B cell (primary cell): Measurements from ENCODE around the gene PSMG3. TPM values are rescaled to one million over a fixed set of nuclear protein-coding genes. Genes with fewer than 3 reads are reported as not detected.

Experiments used
- ATAC-seq: fragments of 200-7000 bp; cut with Tn5 transposase; one replicate; pipeline ENCODE4 v1.10.0; 2021; ENCODE audit warnings: low read depth, mild to moderate bottlenecking, moderate number of reproducible peaks, moderate library complexity
- CTCF ChIA-PET: fragments of 350-600 bp; sonication (Branson Sonifier 250); formaldehyde crosslinking; loops from one replicate; lab custom pipeline; 2021; ENCODE audit warnings: antibody characterized with exemption, inconsistent platforms; lab: Charles Lee
- POLR2A ChIA-PET: fragments of 350-600 bp; sonication (Branson Sonifier 250); formaldehyde crosslinking; loops from one replicate; lab custom pipeline; 2021; ENCODE audit warnings: antibody characterized with exemption; lab: Charles Lee
- DNase-seq: peaks from one replicate; pipeline ENCODE4 v3.0.0; 2013
- H2AFZ ChIP-seq: 2 replicates; pipeline ENCODE4 v1.6.1; 2012; ENCODE audit warnings: mild to moderate bottlenecking, low read depth, low read length; ENCODE audit not compliant: insufficient read depth, poor library complexity, severe bottlenecking
- H3K27ac ChIP-seq, 2 donors: 1 replicate in 1 of 2; 2 replicates in 1 of 2; pipeline ENCODE4 v1.5.1; 2012 to 2013; ENCODE audit warnings: low read length in 2 of 2, mild to moderate bottlenecking in 2 of 2, moderate library complexity in 1 of 2
- H3K27me3 ChIP-seq, 4 experiments: fragments of 200-600 bp in 1 of 4; sonication (generic) in 1 of 4; replicated peaks in 1 of 4; 1 replicate in 2 of 4; 2 replicates in 2 of 4; pipeline versions ENCODE4 v1.6.1 to v1.7.0; 2013 to 2016; ENCODE audit warnings: low read length in 3 of 4, mild to moderate bottlenecking in 2 of 4, mixed read lengths in 1 of 4, moderate library complexity in 1 of 4; ENCODE audit not compliant: insufficient read depth in 4 of 4, control insufficient read depth in 3 of 4; ENCODE audit errors: control extremely low read depth in 1 of 4
- H3K36me3 ChIP-seq, 2 experiments: replicated peaks in 1 of 2; 1 replicate in 1 of 2; 2 replicates in 1 of 2; pipeline versions ENCODE4 v1.6.1 to v1.7.1; 2013; ENCODE audit warnings: low read length in 1 of 2; ENCODE audit not compliant: insufficient read depth in 2 of 2, control insufficient read depth in 1 of 2; ENCODE audit errors: control extremely low read depth in 1 of 2, extremely low read depth in 1 of 2
- H3K4me1 ChIP-seq, 2 donors: fragments of 200-600 bp in 1 of 2; sonication (generic) in 1 of 2; 1 replicate in 1 of 2; 2 replicates in 1 of 2; pipeline versions ENCODE4 v1.5.1 to v1.6.1; 2013 to 2017; ENCODE audit warnings: low read length in 2 of 2; ENCODE audit not compliant: control insufficient read depth in 2 of 2, insufficient read depth in 2 of 2
- H3K4me2 ChIP-seq: replicated peaks from 2 replicates; pipeline ENCODE3; 2012; ENCODE audit warnings: mild to moderate bottlenecking, low read depth, low read length; ENCODE audit not compliant: poor library complexity, severe bottlenecking
- H3K4me3 ChIP-seq, 5 experiments: fragments of 200-600 bp in 1 of 5; sonication (generic) in 1 of 5; 1 replicate in 3 of 5; 2 replicates in 2 of 5; pipeline versions ENCODE4 v1.5.1 to v1.7.0; 2011 to 2016; ENCODE audit warnings: low read length in 4 of 5, mild to moderate bottlenecking in 4 of 5, low read depth in 2 of 5, control low read depth in 1 of 5, moderate library complexity in 1 of 5; ENCODE audit not compliant: insufficient read depth in 1 of 5; ENCODE audit errors: control extremely low read depth in 1 of 5, extremely low read depth in 1 of 5
- H3K79me2 ChIP-seq: fragments of 200-600 bp; sonication (generic); one replicate; pipeline ENCODE4 v1.6.0; 2016; ENCODE audit warnings: low read length; ENCODE audit not compliant: control insufficient read depth, insufficient read depth
- H3K9ac ChIP-seq: fragments of 200-600 bp; sonication (generic); 2 replicates; pipeline ENCODE4 v1.6.1; 2017; ENCODE audit warnings: mild to moderate bottlenecking, low read length, moderate library complexity
- H3K9me3 ChIP-seq, 3 donors: one replicate each; pipeline versions ENCODE4 v1.6.1 to v1.7.1; 2013; ENCODE audit warnings: low read length in 2 of 3; ENCODE audit not compliant: control insufficient read depth in 2 of 3, insufficient read depth in 1 of 3; ENCODE audit errors: control extremely low read depth in 1 of 3
- H4K20me1 ChIP-seq: 2 replicates; pipeline ENCODE4 v1.6.0; 2012; ENCODE audit warnings: mild to moderate bottlenecking, low read length; ENCODE audit not compliant: insufficient read depth, control insufficient read depth, poor library complexity, severe bottlenecking
- H3K27ac Mint-ChIP-seq: one replicate; pipeline ENCODE4 v1.8.0; 2021; ENCODE audit warnings: mixed read lengths
- H3K27me3 Mint-ChIP-seq: one replicate; pipeline ENCODE4 v1.8.0; 2021; ENCODE audit warnings: mixed read lengths
- H3K4me1 Mint-ChIP-seq: one replicate; pipeline ENCODE4 v1.8.0; 2021; ENCODE audit warnings: mixed read lengths
- H3K4me3 Mint-ChIP-seq: one replicate; pipeline ENCODE4 v1.8.0; 2021; ENCODE audit warnings: mixed read lengths
- H3K9me3 Mint-ChIP-seq: one replicate; pipeline ENCODE4 v1.8.0; 2022; ENCODE audit warnings: mixed read lengths; ENCODE audit not compliant: insufficient read depth
- CTCF ChIP-seq: fragments of 200-600 bp; IDR thresholded peaks from one replicate; pipeline ENCODE4 v1.8.0; 2022; ENCODE audit warnings: antibody characterized with exemption, mild to moderate bottlenecking
- EZH2 ChIP-seq: IDR thresholded peaks from 2 replicates; pipeline ENCODE4 v1.6.1; 2012; ENCODE audit warnings: borderline replicate concordance, low read depth, mild to moderate bottlenecking, moderate library complexity, low read length; ENCODE audit not compliant: insufficient read depth, poor library complexity, severe bottlenecking
- WGBS: methylation state at CpG from one replicate; pipeline ENCODE4 v1.1.5; 2013; ENCODE audit warnings: missing lambda C conversion rate; ENCODE audit not compliant: insufficient coverage; 5-methylcytosine and 5-hydroxymethylcytosine counted together
- intact Hi-C: fragments of 100-400 bp; cut with micrococcal nuclease; formaldehyde crosslinking; loops from one replicate; pipeline ENCODE4 v1.10.0; 2022
- polyA plus RNA-seq: library from polyadenylated mRNA; depleted of rRNA; stranded (reverse); fragments of >200 nt; gene quantifications from 2 replicates; pipeline ENCODE4 v1.2.3, GENCODE V29; 2012
- total RNA-seq, 2 donors: library from RNA; stranded (reverse); fragments of 120-200 nt in 1 of 2; gene quantifications; 1 replicate in 1 of 2; 2 replicates in 1 of 2; pipeline versions ENCODE4 v1.2.3 to v1.2.4, GENCODE V29; 2013 to 2022

The PSMG3 gene
- total and polyA plus RNA-seq, 2 donors (not counting 1 experiment from before 2014, with no cell fraction given): 27.4 to 75.7 TPM

- H2AFZ ChIP-seq: no peak overlapping the region
- CTCF ChIA-PET: no interaction called here
- H3K4me3 ChIP-seq: no peak overlapping the region
- no peak overlapping the region for H3K27ac ChIP-seq
- 91% methylated on average over 14 of the region's 15 CpGs for WGBS
- Mint-ChIP-seq H3K9me3 (no peaks in the 10 kb centered on the region), H3K27ac (no peak overlapping the region), H3K27me3 (peaks cover 6% of the 10 kb centered on the region), H3K4me3 (no peak overlapping the region), H3K4me1 (no peaks in the 10 kb centered on the region)
- H3K36me3 ChIP-seq: no peaks in the 10 kb centered on the region
- no peaks in the 10 kb centered on the region for H3K79me2 ChIP-seq
- no peak overlapping the region for H3K4me2 ChIP-seq
- POLR2A ChIA-PET: no interaction called here
- intact Hi-C loops: no loop called here
- no peaks in the 10 kb centered on the region for H3K4me1 ChIP-seq
- TF ChIP-seq CTCF (no peak), EZH2 (no peak)
- no peaks in the 10 kb centered on the region for H3K27me3 ChIP-seq
- DNase-seq: no peak
- peaks cover 0 to 14% (median 0%) of the 10 kb centered on the region in 3 donors for H3K9me3 ChIP-seq
- ATAC-seq: no peak
- no peaks in the 10 kb centered on the region for H4K20me1 ChIP-seq
- H3K9ac ChIP-seq: no peak overlapping the region
These were observed 32.6 kb upstream of the PSMG3 start for GRCh38 chr7:1602386-1602785.

- Histone ChIP-seq H3K27ac (no peak overlapping the region), H2AFZ (no peak overlapping the region), H3K4me1 (no peaks in the 10 kb centered on the region), H3K4me3 (no peak overlapping the region), H4K20me1 (no peaks in the 10 kb centered on the region), H3K4me2 (no peak overlapping the region), H3K27me3 (no peaks in the 10 kb centered on the region), H3K9me3 (peaks cover 0 to 14% (median 0%) of the 10 kb centered on the region in 3 donors), H3K9ac (no peak overlapping the region), H3K36me3 (no peaks in the 10 kb centered on the region), H3K79me2 (no peaks in the 10 kb centered on the region)
- ChIA-PET POLR2A (no interaction called here), CTCF (no interaction called here)
- WGBS: 95% methylated on average over 23 of the region's 24 CpGs
- DNase-seq (no peak), ATAC-seq (no peak)
- Mint-ChIP-seq H3K27me3 (peaks cover 5% of the 10 kb centered on the region), H3K4me3 (no peak overlapping the region), H3K4me1 (no peaks in the 10 kb centered on the region), H3K9me3 (no peaks in the 10 kb centered on the region), H3K27ac (no peak overlapping the region)
- intact Hi-C loops: no loop called here
- TF ChIP-seq CTCF: no peak
- TF ChIP-seq EZH2: no peak
These were observed 32.1 kb upstream of the PSMG3 start for GRCh38 chr7:1601956-1602355.
